Fibroblast of villous mesenchyme (primary cell): ENCODE data around the gene ZNF580. TPM values are rescaled to one million over a fixed set of nuclear protein-coding genes. Genes with fewer than 3 reads are reported as not detected.

ENCODE experiments used
- DNase-seq: peaks from one replicate; pipeline ENCODE4 v3.0.0-alpha.2; 2010; ENCODE audit warnings: low read depth
- H3K4me3 ChIP-seq: 2 replicates; pipeline ENCODE4 v1.5.1; 2011; ENCODE audit warnings: low read depth, mild to moderate bottlenecking, low read length
- total RNA-seq: library from RNA; depleted of rRNA; stranded (reverse); fragments of >200 nt; gene quantifications from 2 replicates; pipeline ENCODE4 v1.2.3, GENCODE V29; 2012
- TF ChIP-seq, protein P1 (sequence below): IDR thresholded peaks from 2 replicates; pipeline ENCODE4 v1.5.1; 2012; ENCODE audit warnings: low read depth, mild to moderate bottlenecking, low read length; ENCODE audit not compliant: insufficient read depth

The ZNF580 gene
- total RNA-seq, 1 donor = 5.6 TPM

DNA sequence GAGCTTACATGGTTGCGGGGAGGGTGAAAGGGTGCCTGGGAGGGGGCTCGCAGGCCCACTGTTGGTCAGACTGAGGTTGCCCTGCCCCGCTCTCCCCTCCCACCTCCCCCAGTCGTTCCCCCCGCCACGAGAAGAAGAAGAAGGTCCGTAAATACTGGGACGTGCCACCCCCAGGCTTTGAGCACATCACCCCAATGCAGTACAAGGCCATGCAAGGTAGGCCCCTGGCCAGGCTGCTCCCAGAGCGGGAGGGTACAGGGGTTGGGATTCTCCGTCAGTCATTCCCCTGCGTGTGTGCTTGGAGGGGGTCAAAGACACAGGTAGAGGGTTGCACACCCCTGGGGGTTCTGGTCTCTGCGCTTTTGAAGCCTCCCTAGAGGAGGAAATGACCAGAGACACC is 19.6 kb downstream of the ZNF580 start:
- DNase-seq = no peak
- TF ChIP-seq, protein P1, sequence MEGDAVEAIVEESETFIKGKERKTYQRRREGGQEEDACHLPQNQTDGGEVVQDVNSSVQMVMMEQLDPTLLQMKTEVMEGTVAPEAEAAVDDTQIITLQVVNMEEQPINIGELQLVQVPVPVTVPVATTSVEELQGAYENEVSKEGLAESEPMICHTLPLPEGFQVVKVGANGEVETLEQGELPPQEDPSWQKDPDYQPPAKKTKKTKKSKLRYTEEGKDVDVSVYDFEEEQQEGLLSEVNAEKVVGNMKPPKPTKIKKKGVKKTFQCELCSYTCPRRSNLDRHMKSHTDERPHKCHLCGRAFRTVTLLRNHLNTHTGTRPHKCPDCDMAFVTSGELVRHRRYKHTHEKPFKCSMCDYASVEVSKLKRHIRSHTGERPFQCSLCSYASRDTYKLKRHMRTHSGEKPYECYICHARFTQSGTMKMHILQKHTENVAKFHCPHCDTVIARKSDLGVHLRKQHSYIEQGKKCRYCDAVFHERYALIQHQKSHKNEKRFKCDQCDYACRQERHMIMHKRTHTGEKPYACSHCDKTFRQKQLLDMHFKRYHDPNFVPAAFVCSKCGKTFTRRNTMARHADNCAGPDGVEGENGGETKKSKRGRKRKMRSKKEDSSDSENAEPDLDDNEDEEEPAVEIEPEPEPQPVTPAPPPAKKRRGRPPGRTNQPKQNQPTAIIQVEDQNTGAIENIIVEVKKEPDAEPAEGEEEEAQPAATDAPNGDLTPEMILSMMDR = no peak
- no peak overlapping the region for H3K4me3 ChIP-seq

DNA sequence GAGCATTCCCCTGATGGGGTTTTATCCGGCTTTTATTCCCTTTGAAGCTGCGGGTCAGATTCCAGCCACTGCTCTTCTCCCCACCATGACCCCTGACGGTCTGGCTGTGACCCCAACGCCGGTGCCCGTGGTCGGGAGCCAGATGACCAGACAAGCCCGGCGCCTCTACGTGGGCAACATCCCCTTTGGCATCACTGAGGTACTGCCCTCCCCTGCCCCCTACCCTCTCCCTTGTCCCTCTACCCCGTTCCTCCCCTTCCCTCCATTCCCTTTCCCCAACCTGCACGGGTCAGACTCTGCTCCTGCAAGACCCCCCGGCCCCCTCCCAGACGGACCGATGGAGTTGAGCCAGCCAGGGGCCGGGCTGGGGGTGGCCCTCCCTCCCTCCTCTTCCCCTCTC is 20.2 kb downstream of the ZNF580 start:
- TF ChIP-seq, protein P1 = no peak
- H3K4me3 ChIP-seq = no peak overlapping the region
- no peak for DNase-seq

DNA sequence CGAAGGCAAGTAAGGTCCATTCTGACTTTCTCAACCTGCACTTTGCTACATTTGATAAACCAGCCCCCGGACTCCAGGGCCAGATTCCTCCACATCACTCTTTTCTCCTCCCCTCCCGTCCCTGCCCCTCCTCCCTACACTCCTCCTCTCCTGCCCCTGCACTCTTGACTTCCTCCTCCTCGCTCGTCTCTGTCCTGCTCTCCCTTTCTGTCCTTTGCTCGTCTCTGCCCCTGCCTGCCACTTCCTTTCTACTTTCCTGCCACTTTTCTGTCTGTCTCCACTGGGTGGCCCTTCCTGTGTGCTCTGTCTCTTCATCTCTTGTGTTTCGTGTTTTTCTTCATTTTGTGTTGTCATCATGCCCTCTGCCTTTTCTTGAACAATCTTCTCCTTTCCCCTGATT is 21.0 kb downstream of the ZNF580 start:
- H3K4me3 ChIP-seq = no peak overlapping the region
- no peak for DNase-seq
- TF ChIP-seq, protein P1 = no peak

DNA sequence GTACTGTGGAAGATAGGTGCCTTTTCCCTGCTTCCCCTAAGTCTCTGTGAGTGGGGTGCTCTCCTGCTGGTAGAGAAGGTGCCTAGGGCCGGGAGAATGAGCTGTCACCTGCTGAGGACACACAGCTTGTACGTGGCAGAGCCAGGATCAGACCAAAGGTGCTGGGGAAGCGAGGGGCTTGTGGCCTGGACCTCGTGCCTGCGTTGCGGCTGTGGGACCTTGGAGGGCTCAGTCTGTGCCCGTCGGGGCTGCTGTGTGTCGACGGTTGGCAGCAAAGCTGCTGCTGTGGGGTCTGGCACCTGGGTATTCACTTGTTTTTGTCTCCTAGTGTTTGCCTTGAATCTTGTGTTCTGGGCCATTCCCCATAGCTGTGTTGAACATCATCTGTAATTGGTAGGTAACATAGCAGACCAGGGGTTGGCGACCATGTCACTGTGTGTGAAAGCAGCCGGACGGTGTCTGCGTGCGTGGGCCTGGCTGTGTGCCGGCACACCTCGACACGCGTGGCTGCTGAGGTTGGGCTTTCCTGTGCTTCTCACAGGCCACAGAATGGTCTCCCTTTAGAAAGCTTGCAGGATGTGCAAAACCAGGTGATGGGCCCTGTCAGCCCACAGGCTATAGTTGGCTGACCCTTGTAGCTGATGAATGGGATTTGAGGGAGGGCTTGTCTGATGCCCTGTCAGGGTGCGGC is 23.2 kb downstream of the ZNF580 start:
- DNase-seq = no peak
- no peak overlapping the region for H3K4me3 ChIP-seq
- TF ChIP-seq, protein P1 = no peak

DNA sequence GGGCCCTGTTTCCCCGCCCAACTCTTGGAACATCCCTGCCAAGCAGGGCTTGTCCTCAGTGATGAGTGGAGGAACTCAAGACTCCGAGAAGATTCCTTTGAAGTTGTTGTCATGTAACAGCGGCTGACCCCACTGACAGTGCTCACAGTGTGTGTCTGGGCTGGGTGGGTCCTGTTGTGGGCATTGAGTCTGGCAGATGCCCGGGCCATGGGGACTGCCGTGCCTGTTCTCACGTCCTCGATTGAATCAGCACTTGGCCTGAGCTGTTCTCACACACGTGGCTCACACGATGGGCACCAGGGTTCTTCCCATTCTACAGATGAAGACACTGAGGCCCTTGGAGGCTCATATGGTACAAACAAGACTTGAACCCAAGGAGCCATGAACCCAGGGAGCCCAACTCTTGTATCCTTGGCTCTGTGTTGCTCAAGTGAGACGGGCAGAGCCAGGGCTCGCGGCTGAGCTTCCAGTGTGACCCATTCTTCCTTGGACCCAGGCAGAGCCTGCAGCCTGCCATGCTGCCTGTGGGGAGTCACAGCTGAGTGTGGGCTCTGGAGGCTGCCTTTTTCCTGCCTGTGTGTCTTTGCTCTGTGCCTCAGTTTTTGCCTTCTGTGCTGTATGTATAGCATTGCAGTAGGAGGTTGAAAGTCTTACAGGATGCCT is 25.7 kb downstream of the ZNF580 start:
- TF ChIP-seq, protein P1 = no peak
- DNase-seq = no peak

DNA sequence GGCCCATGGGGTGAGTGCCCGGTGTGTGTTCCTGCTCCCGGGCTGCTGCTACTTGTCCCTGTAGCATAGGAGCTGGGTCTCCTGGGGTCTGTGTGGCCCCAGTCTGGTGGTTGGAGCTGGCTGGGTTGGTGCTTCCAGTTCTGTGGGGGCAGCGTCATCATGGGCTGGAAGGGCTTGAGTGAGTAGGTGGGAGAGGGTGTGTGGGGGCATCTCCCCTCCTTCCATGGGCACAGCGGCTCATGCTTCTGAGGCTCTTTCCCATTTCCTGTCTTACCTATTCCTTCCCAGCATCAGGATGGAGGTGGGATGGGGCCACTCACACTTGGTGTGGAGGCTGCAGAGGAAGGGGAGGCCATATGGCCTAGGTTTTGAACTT is 26.2 kb downstream of the ZNF580 start:
- TF ChIP-seq, protein P1 = no peak
- no peak overlapping the region for H3K4me3 ChIP-seq
- no peak for DNase-seq

More for the DNA sequence above, 25.7 kb downstream of the ZNF580 start:
- H3K4me3 ChIP-seq = no peak overlapping the region
